Endodermal cell (in vitro differentiated cells): ENCODE data around the gene DUSP19. TPM values are rescaled to one million over a fixed set of nuclear protein-coding genes. Genes with fewer than 3 reads are reported as not detected.

ENCODE experiments used
- DNase-seq: peaks from one replicate; pipeline ENCODE4 v3.0.0-alpha.2; 2017
- H3K27ac ChIP-seq: 2 replicates; pipeline ENCODE4 v1.5.1; 2013; ENCODE audit warnings: mild to moderate bottlenecking, low read depth, low read length, moderate library complexity
- H3K27me3 ChIP-seq: 2 replicates; pipeline ENCODE4 v1.6.1; 2013; ENCODE audit warnings: mild to moderate bottlenecking, low read length, moderate library complexity; ENCODE audit not compliant: insufficient read depth, control insufficient read depth, poor library complexity, severe bottlenecking
- H3K36me3 ChIP-seq: 2 replicates; pipeline ENCODE4 v1.7.0; 2013; ENCODE audit warnings: mild to moderate bottlenecking, low read length, moderate library complexity; ENCODE audit not compliant: control insufficient read depth, insufficient read depth
- H3K4me1 ChIP-seq: one replicate; pipeline ENCODE4 v1.7.0; 2013; ENCODE audit warnings: low read length; ENCODE audit not compliant: control insufficient read depth, insufficient read depth
- H3K4me3 ChIP-seq: 2 replicates; pipeline ENCODE4 v1.5.1; 2013; ENCODE audit warnings: mild to moderate bottlenecking, low read length, moderate library complexity
- H3K9ac ChIP-seq: 2 replicates; pipeline ENCODE4 v1.6.1; 2013; ENCODE audit warnings: mild to moderate bottlenecking, low read length, moderate library complexity; ENCODE audit not compliant: poor library complexity, severe bottlenecking; ENCODE audit errors: extremely low read depth
- H3K9me3 ChIP-seq: 2 replicates; pipeline ENCODE4 v1.6.1; 2013; ENCODE audit warnings: mild to moderate bottlenecking, low read length, moderate library complexity; ENCODE audit not compliant: control insufficient read depth
- H3K27ac Mint-ChIP-seq: 2 replicates; pipeline ENCODE4 v1.8.0; 2020; ENCODE audit warnings: mixed read lengths
- H3K27me3 Mint-ChIP-seq: 2 replicates; pipeline ENCODE4 v1.8.0; 2021; ENCODE audit warnings: mild to moderate bottlenecking, mixed read lengths; ENCODE audit not compliant: insufficient read depth
- H3K36me3 Mint-ChIP-seq: 2 replicates; pipeline ENCODE4 v1.8.0; 2020; ENCODE audit warnings: low read depth, mixed read lengths
- H3K4me1 Mint-ChIP-seq: 2 replicates; pipeline ENCODE4 v1.8.0; 2020; ENCODE audit warnings: mixed read lengths
- H3K4me3 Mint-ChIP-seq: 2 replicates; pipeline ENCODE4 v1.8.0; 2020; ENCODE audit warnings: mild to moderate bottlenecking, moderate library complexity, mixed read lengths
- H3K9me3 Mint-ChIP-seq: 2 replicates; pipeline ENCODE4 v1.8.0; 2020; ENCODE audit warnings: mild to moderate bottlenecking, mixed read lengths
- CTCF ChIP-seq: fragments of 200-600 bp; sonication (generic); conservative IDR thresholded peaks from 2 replicates; pipeline ENCODE4 v1.5.0; 2021; ENCODE audit warnings: antibody characterized with exemption, mild to moderate bottlenecking
- WGBS, 2 experiments: methylation state at CpG; one replicate each; pipeline versions ENCODE4 v1.1.5 to v1.1.7; 2013; ENCODE audit warnings: missing lambda C conversion rate in 2 of 2, mixed read lengths in 1 of 2; ENCODE audit not compliant: insufficient coverage in 1 of 2, insufficient read length in 1 of 2; 5-methylcytosine and 5-hydroxymethylcytosine counted together
- total RNA-seq, 2 donors: library from RNA; stranded (reverse); fragmentation: NEBNext Ultra II Directional in 1 of 2; extraction: Animal tissue kit (Norgen Biotek cat#: 25700) in 1 of 2; gene quantifications; 2 replicates in 1 of 2; 3 replicates in 1 of 2; pipeline ENCODE4 v1.2.1, GENCODE V29; 2021

DUSP19 gene
- total RNA-seq, 2 donors from 2014 or later, result 1.7 TPM

- no peaks in the 10 kb centered on the region for H3K9me3 ChIP-seq
- H3K4me3 Mint-ChIP-seq, result peak within 1 kb of the TSS; percentile 97
- H3K9ac ChIP-seq, result peak within 1 kb of the TSS; percentile 81
- H3K27ac ChIP-seq, result peak within 1 kb of the TSS; percentile 87
- H3K4me1 Mint-ChIP-seq, result peaks cover 12% of the 10 kb centered on the region
- no peaks in the 10 kb centered on the region for H3K27me3 ChIP-seq
- H3K36me3 ChIP-seq, result peaks cover 12% of the 10 kb centered on the region
- H3K4me1 ChIP-seq, result no peaks in the 10 kb centered on the region
- H3K27ac Mint-ChIP-seq, result peak within 1 kb of the TSS; percentile 99
- WGBS, 2 experiments, result 0 to 1% methylated on average over 17 to 43 of the region's 43 CpGs
- no peaks in the 10 kb centered on the region for H3K9me3 Mint-ChIP-seq
- DNase-seq, result peak; percentile 95
- H3K27me3 Mint-ChIP-seq, result no peaks in the 10 kb centered on the region
- peak within 1 kb of the TSS; percentile 100 for H3K4me3 ChIP-seq
- peaks cover 9% of the 10 kb centered on the region for H3K36me3 Mint-ChIP-seq
- TF ChIP-seq CTCF, result no peak
These were observed 45.8 kb downstream of the DUSP19 start, which contains the start of gene NUP35 for GRCh38 chr2:183124222-183124956. TSS of gene NUP35 (plus strand) at chr2:183124443. CDS start at chr2:183124458, 15 bp downstream.

- H3K36me3 ChIP-seq, result peaks cover 17% of the 10 kb centered on the region
- Mint-ChIP-seq H3K9me3 (no peaks in the 10 kb centered on the region), H3K27me3 (no peaks in the 10 kb centered on the region), H3K36me3 (peaks cover 9% of the 10 kb centered on the region), H3K4me3 (peak overlapping the region; percentile 97), H3K4me1 (peaks cover 12% of the 10 kb centered on the region), H3K27ac (peak overlapping the region; percentile 99)
- no peaks in the 10 kb centered on the region for H3K9me3 ChIP-seq
- peak overlapping the region; percentile 100 for H3K4me3 ChIP-seq
- no peak for DNase-seq
- peak overlapping the region; percentile 81 for H3K9ac ChIP-seq
- H3K27ac ChIP-seq, result peak overlapping the region; percentile 87
- H3K4me1 ChIP-seq, result no peaks in the 10 kb centered on the region
- no peak for TF ChIP-seq CTCF
- WGBS, 2 experiments, result 1 to 20% methylated on average over 1 to 10 of the region's 10 CpGs
- H3K27me3 ChIP-seq, result no peaks in the 10 kb centered on the region
These were observed 46.4 kb downstream of the DUSP19 start for GRCh38 chr2:183124957-183125255.

DNA sequence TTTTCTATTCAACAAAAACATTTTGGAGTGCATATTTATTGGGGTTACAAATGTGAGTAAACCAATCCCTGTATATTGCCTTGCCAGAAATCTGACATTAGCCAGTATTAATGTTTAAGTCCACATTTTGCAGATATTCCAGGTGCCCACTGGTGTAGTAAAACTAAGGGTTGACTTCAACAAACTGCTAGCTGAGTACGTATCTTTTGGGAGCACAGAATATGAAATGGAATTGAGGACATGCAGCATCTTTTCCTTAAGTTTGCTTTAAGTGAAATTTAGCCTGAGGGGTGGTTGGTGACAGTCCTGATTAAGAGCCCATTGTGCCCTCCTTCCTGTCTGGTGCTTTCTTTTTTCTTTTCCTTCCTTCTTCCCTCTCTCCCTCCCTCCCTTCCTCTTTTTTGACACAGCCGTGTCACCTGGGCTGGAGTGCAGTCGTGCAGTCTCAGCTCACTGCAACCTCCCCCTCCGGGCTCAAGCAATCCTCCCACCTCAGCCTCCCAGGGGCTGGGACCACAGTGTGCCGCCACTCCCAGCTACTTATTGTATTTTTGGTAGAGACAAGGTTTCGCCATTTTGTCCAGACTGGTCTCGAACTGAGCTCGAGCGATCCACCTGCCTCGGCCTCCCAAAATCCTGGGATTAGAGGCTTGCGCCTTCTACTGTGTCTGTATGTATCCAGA, 47.3 kb downstream of the DUSP19 start:
- Mint-ChIP-seq H3K27ac (peak overlapping the region; percentile 55), H3K4me3 (peak overlapping the region; percentile 97), H3K4me1 (peaks cover 12% of the 10 kb centered on the region), H3K36me3 (peaks cover 12% of the 10 kb centered on the region), H3K27me3 (no peaks in the 10 kb centered on the region), H3K9me3 (no peaks in the 10 kb centered on the region)
- H3K27ac ChIP-seq, result no peak overlapping the region
- H3K4me1 ChIP-seq, result no peaks in the 10 kb centered on the region
- no peaks in the 10 kb centered on the region for H3K9me3 ChIP-seq
- H3K36me3 ChIP-seq, result peaks cover 25% of the 10 kb centered on the region
- WGBS, 2 experiments, result 74% methylated on average over 10 to 11 of the region's 11 CpGs
- H3K9ac ChIP-seq, result no peak overlapping the region
- TF ChIP-seq CTCF, result no peak
- no peak for DNase-seq
- H3K27me3 ChIP-seq, result no peaks in the 10 kb centered on the region
- peak overlapping the region; percentile 100 for H3K4me3 ChIP-seq
